ENCODE data around the gene ENTPD7.
A peak's percentile ranks its signal among the peaks of the same experiment; 100 is the strongest.

The ENTPD7 gene

GRCh38 chr10:99629625-99629978 lies 29.7 kb upstream of the ENTPD7 start:
- TF ChIP-seq GATA3 (IDR thresholded peaks at IDR 0.05; ENCODE audit: low read depth, low read length) (no peak), GATA2 (IDR thresholded peaks at IDR 0.05; ENCODE audit: low read depth, low read length) (no peak)

GRCh38 chr10:99630433-99630832 lies 28.9 kb upstream of the ENTPD7 start:
- TF ChIP-seq GATA2 (IDR thresholded peaks at IDR 0.05; ENCODE audit: low read depth, low read length) (no peak), GATA3 (IDR thresholded peaks at IDR 0.05; ENCODE audit: low read depth, low read length) (no peak)

- TF ChIP-seq GATA3 (IDR thresholded peaks at IDR 0.05; ENCODE audit: low read depth, low read length) (no peak), GATA2 (IDR thresholded peaks at IDR 0.05; ENCODE audit: low read depth, low read length) (no peak)
Observed at GRCh38 chr10:99630991-99631390, 28.3 kb upstream of the ENTPD7 start.

GRCh38 chr10:99631496-99631895 lies 27.8 kb upstream of the ENTPD7 start:
- TF ChIP-seq GATA2 (IDR thresholded peaks at IDR 0.05; ENCODE audit: low read depth, low read length) (no peak), GATA3 (IDR thresholded peaks at IDR 0.05; ENCODE audit: low read depth, low read length) (no peak)

- TF ChIP-seq GATA3 (IDR thresholded peaks at IDR 0.05; ENCODE audit: low read depth, low read length) (peak; percentile 78), GATA2 (IDR thresholded peaks at IDR 0.05; ENCODE audit: low read depth, low read length) (peak; percentile 94)
Observed at GRCh38 chr10:99633832-99634231, 25.5 kb upstream of the ENTPD7 start.

- TF ChIP-seq GATA3 (IDR thresholded peaks at IDR 0.05; ENCODE audit: low read depth, low read length), result no peak
- TF ChIP-seq GATA2 (IDR thresholded peaks at IDR 0.05; ENCODE audit: low read depth, low read length), result no peak
Observed at GRCh38 chr10:99647601-99648151, 11.6 kb upstream of the ENTPD7 start.

- no peak for TF ChIP-seq GATA2 (IDR thresholded peaks at IDR 0.05; ENCODE audit: low read depth, low read length)
- TF ChIP-seq GATA3 (IDR thresholded peaks at IDR 0.05; ENCODE audit: low read depth, low read length), result no peak
Observed at GRCh38 chr10:99648717-99649116, 10.6 kb upstream of the ENTPD7 start.

- TF ChIP-seq GATA2 (IDR thresholded peaks at IDR 0.05; ENCODE audit: low read depth, low read length) (no peak), GATA3 (IDR thresholded peaks at IDR 0.05; ENCODE audit: low read depth, low read length) (no peak)
Observed at GRCh38 chr10:99652800-99653390, 6.4 kb upstream of the ENTPD7 start.

GRCh38 chr10:99654390-99655175 lies 4.7 kb upstream of the ENTPD7 start:
- no peak for TF ChIP-seq GATA3 (IDR thresholded peaks at IDR 0.05; ENCODE audit: low read depth, low read length)
- TF ChIP-seq GATA2 (IDR thresholded peaks at IDR 0.05; ENCODE audit: low read depth, low read length), result no peak

- TF ChIP-seq GATA3 (IDR thresholded peaks at IDR 0.05; ENCODE audit: low read depth, low read length), result no peak
- TF ChIP-seq GATA2 (IDR thresholded peaks at IDR 0.05; ENCODE audit: low read depth, low read length), result no peak
Observed at GRCh38 chr10:99656199-99657064, 2.9 kb upstream of the ENTPD7 start.

GRCh38 chr10:99658622-99659030 lies 683 bp upstream of the ENTPD7 start:
- no peak for TF ChIP-seq GATA3 (IDR thresholded peaks at IDR 0.05; ENCODE audit: low read depth, low read length)
- no peak for TF ChIP-seq GATA2 (IDR thresholded peaks at IDR 0.05; ENCODE audit: low read depth, low read length)

- no peak for TF ChIP-seq GATA3 (IDR thresholded peaks at IDR 0.05; ENCODE audit: low read depth, low read length)
- TF ChIP-seq GATA2 (IDR thresholded peaks at IDR 0.05; ENCODE audit: low read depth, low read length), result no peak
Observed at GRCh38 chr10:99659868-99660366, 608 bp downstream of the ENTPD7 start.

- no peak for TF ChIP-seq GATA3 (IDR thresholded peaks at IDR 0.05; ENCODE audit: low read depth, low read length)
- no peak for TF ChIP-seq GATA2 (IDR thresholded peaks at IDR 0.05; ENCODE audit: low read depth, low read length)
Observed at GRCh38 chr10:99660662-99661376, 1.5 kb downstream of the ENTPD7 start.
